ENCODE data around the gene B3GAT3. TPM values are rescaled to one million over a fixed set of nuclear protein-coding genes. Genes with fewer than 3 reads are reported as not detected.
"Not testable (repeated sequence)": the region's sequence is repeated elsewhere in the genome, so short reads cannot be mapped to it uniquely, and the experiment has no call there.

The B3GAT3 gene
- total RNA-seq, 1 experiment from 2014 or later: 32.9 TPM

- H3K36me3 ChIP-seq: peaks cover 54% of the 10 kb centered on the region
- H3K9me3 ChIP-seq: no peaks in the 10 kb centered on the region
- no peaks in the 10 kb centered on the region for H3K27me3 ChIP-seq
- DNase-seq: no peak
- H3K4me3 ChIP-seq: no peak overlapping the region
These were observed 26.6 kb upstream of the B3GAT3 start for GRCh38 chr11:62648185-62648966.

- H3K27me3 ChIP-seq: no peaks in the 10 kb centered on the region
- no peaks in the 10 kb centered on the region for H3K9me3 ChIP-seq
- H3K36me3 ChIP-seq: peaks cover 62% of the 10 kb centered on the region
- no peak overlapping the region for H3K4me3 ChIP-seq
- DNase-seq: peak; percentile 70
These were observed 25.8 kb upstream of the B3GAT3 start for GRCh38 chr11:62647609-62648005.

- no peak overlapping the region; the same call in 1 of the 2 replicates for H3K4me3 ChIP-seq
These were observed 25.2 kb upstream of the B3GAT3 start for GRCh38 chr11:62646825-62647608.

GRCh38 chr11:62645946-62646824 lies 24.4 kb upstream of the B3GAT3 start, which contains the start of gene GANAB:
Gene GANAB (minus strand): TSS chr11:62646613. CDS start chr11:62646599, 14 bp downstream.
- DNase-seq: peak; percentile 99
- H3K36me3 ChIP-seq: peaks cover 61% of the 10 kb centered on the region
- H3K9me3 ChIP-seq: no peaks in the 10 kb centered on the region
- H3K4me3 ChIP-seq: peak within 1 kb of the TSS; percentile 96
- no peaks in the 10 kb centered on the region for H3K27me3 ChIP-seq

More at GRCh38 chr11:62646825-62647608, 25.2 kb upstream of the B3GAT3 start:
- Histone ChIP-seq H3K27me3 (no peaks in the 10 kb centered on the region), H3K9me3 (no peaks in the 10 kb centered on the region), H3K36me3 (peaks cover 63% of the 10 kb centered on the region)
- no peak for DNase-seq

GRCh38 chr11:62645671-62645945 lies 23.8 kb upstream of the B3GAT3 start:
- Histone ChIP-seq H3K4me3 (peak overlapping the region; percentile 96), H3K36me3 (peaks cover 61% of the 10 kb centered on the region), H3K9me3 (no peaks in the 10 kb centered on the region), H3K27me3 (no peaks in the 10 kb centered on the region)
- DNase-seq: no peak

- Histone ChIP-seq H3K9me3 (no peaks in the 10 kb centered on the region), H3K36me3 (peaks cover 57% of the 10 kb centered on the region), H3K27me3 (no peaks in the 10 kb centered on the region), H3K4me3 (no peak overlapping the region)
- DNase-seq: no peak
These were observed 22.4 kb upstream of the B3GAT3 start for GRCh38 chr11:62644220-62644619.

- H3K36me3 ChIP-seq: peaks cover 87% of the 10 kb centered on the region
- H3K9me3 ChIP-seq: no peaks in the 10 kb centered on the region
- no peak overlapping the region for H3K4me3 ChIP-seq
- H3K27me3 ChIP-seq: no peaks in the 10 kb centered on the region
- no peak for DNase-seq
These were observed 10.7 kb upstream of the B3GAT3 start for GRCh38 chr11:62632492-62632891.

- DNase-seq: no peak
- Histone ChIP-seq H3K9me3 (no peaks in the 10 kb centered on the region), H3K27me3 (no peaks in the 10 kb centered on the region), H3K36me3 (peaks cover 66% of the 10 kb centered on the region), H3K4me3 (no peak overlapping the region)
These were observed 5.9 kb upstream of the B3GAT3 start for GRCh38 chr11:62627713-62628112.

- Histone ChIP-seq H3K4me3 (peak overlapping the region; percentile 21), H3K36me3 (peaks cover 40% of the 10 kb centered on the region), H3K27me3 (no peaks in the 10 kb centered on the region), H3K9me3 (no peaks in the 10 kb centered on the region)
- DNase-seq: no peak
These were observed 797 bp upstream of the B3GAT3 start for GRCh38 chr11:62622476-62623089.

- DNase-seq: no peak
- Histone ChIP-seq H3K9me3 (no peaks in the 10 kb centered on the region), H3K4me3 (peak overlapping the region; percentile 73), H3K27me3 (no peaks in the 10 kb centered on the region), H3K36me3 (peaks cover 32% of the 10 kb centered on the region)
These were observed 689 bp downstream of the B3GAT3 start for GRCh38 chr11:62621027-62621566.

GRCh38 chr11:62616957-62617356 lies 4.8 kb downstream of the B3GAT3 start:
- peaks cover 29% of the 10 kb centered on the region for H3K36me3 ChIP-seq
- not testable (repeated sequence) for H3K4me3 ChIP-seq, H3K9me3 ChIP-seq, H3K27me3 ChIP-seq, DNase-seq

GRCh38 chr11:62615521-62615920 lies 6.3 kb downstream of the B3GAT3 start:
- DNase-seq: no peak
- peaks cover 32% of the 10 kb centered on the region for H3K36me3 ChIP-seq
- no peak overlapping the region for H3K4me3 ChIP-seq
- no peaks in the 10 kb centered on the region for H3K27me3 ChIP-seq
- H3K9me3 ChIP-seq: no peaks in the 10 kb centered on the region

- Histone ChIP-seq H3K27me3 (no peaks in the 10 kb centered on the region), H3K9me3 (no peaks in the 10 kb centered on the region), H3K4me3 (no peak overlapping the region), H3K36me3 (peaks cover 36% of the 10 kb centered on the region)
- peak; percentile 27 for DNase-seq
These were observed 7.5 kb downstream of the B3GAT3 start for GRCh38 chr11:62614275-62614674.

- DNase-seq: no peak
- no peak overlapping the region; the same call in 1 of the 2 replicates for H3K4me3 ChIP-seq
- no peaks in the 10 kb centered on the region for H3K9me3 ChIP-seq
These were observed 8.5 kb downstream of the B3GAT3 start for GRCh38 chr11:62613291-62613778.

GRCh38 chr11:62612366-62613290 lies 9.2 kb downstream of the B3GAT3 start, which contains the start of the genes EML3 and ROM1:
Gene EML3 (minus strand): TSS chr11:62612775. CDS start chr11:62612457, 318 bp downstream.
Gene ROM1 (plus strand): TSS chr11:62613257. CDS start chr11:62613282, 25 bp downstream.
- no peaks in the 10 kb centered on the region for H3K27me3 ChIP-seq
- peaks cover 38% of the 10 kb centered on the region for H3K36me3 ChIP-seq
- peak; percentile 96 for DNase-seq
- no peaks in the 10 kb centered on the region for H3K9me3 ChIP-seq
- H3K4me3 ChIP-seq: peak within 1 kb of the TSS; percentile 77

More at GRCh38 chr11:62613291-62613778, 8.5 kb downstream of the B3GAT3 start:
- no peaks in the 10 kb centered on the region for H3K27me3 ChIP-seq
- H3K36me3 ChIP-seq: peaks cover 36% of the 10 kb centered on the region
